HG03097 (cell line): ENCODE results near the gene LEKR1.
"Not testable (repeated sequence)": the region's sequence is repeated elsewhere in the genome, so short reads cannot be mapped to it uniquely, and the experiment has no call there.

Experiments
- ATAC-seq: cut with Tn5 transposase; IDR thresholded peaks from one replicate; pipeline ENCODE4 v1.9.1; 2021; ENCODE audit not compliant: unreplicated experiment, low FRiP score

LEKR1 gene

GRCh38 chr3:156834435-156834834 is 8.3 kb downstream of the LEKR1 start:
- ATAC-seq: no peak

DNA sequence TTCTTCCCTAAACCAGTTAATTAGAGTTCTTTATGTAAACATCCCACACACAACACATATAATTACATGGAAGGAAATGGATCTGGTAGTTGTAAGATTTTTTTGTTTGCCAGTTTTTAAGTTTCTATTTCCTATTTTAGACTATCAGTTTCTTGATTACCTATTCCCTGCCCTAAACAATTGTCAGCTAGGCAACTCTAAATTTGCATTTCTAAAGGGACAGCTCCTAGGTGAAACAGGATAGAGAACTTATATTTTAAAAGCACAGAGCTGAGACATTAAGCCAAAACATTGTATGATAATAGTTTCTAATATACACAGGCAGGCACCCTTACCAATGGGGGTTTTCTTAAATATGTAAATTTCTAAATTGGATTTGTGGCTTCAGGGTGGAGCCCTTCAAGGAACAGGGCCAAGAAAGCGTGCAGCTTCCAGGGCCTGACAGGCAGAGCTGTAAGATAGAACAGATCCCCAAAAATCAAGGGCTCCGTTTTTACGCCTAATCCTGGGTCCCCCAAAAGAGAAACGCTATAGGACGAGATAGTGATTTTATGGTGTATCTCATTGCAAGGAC is 8.9 kb downstream of the LEKR1 start:
- no peak for ATAC-seq

GRCh38 chr3:156836701-156837100 is 10.5 kb downstream of the LEKR1 start:
- ATAC-seq: no peak

DNA sequence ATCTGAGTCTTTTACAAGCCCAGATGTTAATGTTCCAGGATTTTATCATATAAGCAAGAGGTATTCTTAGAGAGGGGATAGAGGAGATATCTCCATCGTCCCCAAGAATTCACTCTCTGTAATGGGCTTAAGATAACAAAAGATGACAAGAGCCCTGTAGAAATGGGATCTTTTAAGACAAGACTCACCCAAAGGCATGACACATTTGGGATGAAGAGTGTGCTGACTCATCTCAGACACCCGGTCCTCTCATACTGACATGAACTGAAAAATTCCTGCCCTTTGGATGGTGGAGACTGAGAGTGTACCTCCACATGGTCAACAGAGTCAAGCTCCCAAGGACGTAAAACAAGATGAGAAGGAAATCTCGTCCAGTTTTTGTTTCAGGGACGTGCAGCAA is 11.0 kb downstream of the LEKR1 start:
- no peak for ATAC-seq

DNA sequence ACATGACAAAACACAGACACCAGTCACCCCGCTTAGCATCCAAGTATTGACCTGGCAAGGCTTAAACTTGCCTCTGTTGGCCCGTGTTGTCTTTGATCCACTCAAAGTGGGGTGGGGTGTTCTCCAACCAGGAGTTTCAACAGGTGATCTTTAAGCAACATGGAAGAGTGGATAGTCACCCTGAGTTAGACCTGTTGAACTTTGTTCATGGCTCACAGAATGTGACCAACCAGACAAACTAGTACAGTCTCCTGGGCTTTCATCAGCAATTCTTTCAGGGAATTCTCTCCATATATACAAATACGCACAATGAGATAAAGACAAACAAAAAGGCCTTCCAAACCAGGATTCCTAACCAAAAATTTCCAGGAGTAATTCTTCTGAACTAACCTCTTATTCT is 11.9 kb downstream of the LEKR1 start:
- no peak for ATAC-seq

DNA sequence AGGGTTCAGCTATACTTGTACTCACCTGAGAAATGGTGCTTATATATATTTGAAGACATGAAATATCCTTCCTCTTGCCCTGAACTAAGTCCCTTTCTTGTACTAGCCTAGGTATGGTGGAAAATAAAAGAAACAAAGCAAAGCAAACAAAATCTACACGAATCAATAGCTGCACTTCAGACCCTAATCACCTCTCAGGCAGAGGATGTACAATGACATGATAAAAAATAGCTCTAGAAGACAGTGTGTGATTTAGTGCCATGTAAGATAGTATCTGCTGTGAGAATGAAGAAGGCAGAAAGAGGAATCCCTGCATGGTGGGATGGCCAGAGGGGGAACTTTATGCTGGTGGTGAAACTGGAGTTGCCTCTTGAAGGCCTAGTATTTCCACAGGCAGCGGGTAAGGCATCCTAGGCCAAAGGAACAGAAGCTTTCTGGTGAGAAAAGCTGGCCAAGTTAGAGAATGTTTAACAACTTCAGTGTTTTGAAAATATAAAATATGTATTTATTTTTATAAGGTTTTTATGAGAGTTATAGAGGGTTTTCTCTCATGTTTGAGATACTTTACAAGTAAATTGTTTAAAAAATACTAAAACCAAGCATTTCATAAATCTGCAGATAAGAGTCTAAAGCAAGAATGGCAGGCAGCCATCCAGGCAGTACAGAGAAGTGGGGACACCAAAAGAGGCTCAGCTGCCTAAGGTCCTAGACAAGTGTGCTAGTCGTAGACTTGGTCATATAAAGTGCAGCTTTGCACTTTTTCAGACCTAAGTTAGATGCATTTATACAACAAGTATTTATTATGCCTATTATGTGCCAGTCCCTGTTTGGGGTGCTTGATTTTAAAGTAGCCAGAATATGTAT is 14.9 kb downstream of the LEKR1 start:
- ATAC-seq: no peak

DNA sequence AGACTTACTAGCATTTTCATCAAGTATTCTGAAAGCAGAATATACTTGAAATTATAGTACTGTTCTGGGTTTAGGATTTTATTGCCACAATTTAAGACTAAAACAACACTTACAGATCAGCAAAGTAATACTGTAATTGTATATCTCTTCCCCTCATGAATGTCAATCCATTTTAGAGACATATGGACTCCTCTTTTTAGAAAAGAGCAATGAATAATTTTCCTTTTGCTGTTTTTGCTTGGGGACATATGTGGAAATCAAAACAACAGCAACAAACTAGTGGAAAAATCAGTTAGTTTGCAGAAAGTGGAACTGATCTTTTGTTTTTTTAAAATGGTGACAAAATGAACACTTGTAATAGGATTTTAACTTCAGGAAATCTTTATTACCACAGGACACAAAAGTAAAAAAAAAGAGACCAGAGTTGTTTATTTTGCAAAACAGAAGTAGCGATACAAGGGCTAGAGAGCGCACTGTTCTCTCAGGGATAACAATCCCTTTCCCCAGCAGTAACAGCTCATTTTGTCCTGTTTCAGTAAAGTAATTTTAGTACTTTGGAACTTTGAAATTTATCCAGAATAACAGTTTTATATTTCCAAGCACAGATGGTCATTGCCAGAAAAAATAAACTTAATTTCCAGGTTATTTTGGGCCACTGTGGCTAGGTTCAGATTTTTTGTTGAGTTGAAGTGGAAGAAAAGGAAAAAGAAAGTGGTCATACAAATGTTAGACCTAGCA is 17.1 kb downstream of the LEKR1 start:
- ATAC-seq: no peak

GRCh38 chr3:156847752-156848448 is 21.7 kb downstream of the LEKR1 start:
- no peak for ATAC-seq

DNA sequence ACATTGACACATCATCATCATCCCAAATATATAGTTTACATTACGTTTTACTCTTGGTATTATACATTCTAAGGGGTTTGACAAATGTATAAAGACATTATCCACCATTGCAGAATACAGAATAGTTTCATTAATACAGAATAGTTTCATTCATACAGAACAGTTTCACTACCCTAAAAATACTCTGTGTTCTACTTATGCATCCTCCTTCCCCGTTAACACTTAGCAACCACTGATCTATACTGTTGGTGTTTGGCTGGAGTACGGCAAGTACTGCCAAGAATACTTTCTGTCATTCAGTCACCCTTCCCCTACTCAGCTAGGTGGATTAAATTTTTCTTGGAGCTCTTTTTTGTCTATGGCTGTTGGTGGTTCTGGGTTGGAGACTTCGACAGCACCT is 33.4 kb downstream of the LEKR1 start:
- ATAC-seq: peak; percentile 79

GRCh38 chr3:156860873-156861272 is 34.7 kb downstream of the LEKR1 start:
- ATAC-seq: no peak

DNA sequence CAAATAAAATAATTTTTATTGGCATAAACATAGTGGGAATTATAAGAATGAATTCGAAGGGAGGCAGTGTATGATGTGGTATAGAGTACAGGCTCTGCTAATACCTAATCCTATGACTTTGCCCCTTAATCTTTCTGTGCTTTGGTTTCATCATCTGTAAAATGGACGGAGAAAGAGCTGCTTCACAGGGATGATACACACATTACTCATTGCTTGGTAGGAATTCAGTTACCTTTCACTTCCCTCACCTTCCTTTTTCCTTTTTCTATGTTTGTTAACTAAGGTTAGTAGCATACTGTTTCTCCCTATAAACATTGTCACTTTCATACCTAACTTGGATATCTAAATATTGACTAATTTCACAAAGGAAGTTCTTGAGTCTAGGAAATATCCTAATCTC is 36.2 kb downstream of the LEKR1 start:
- ATAC-seq: no peak

- no peak for ATAC-seq
Measured at GRCh38 chr3:156865732-156866131, 39.6 kb downstream of the LEKR1 start.

DNA sequence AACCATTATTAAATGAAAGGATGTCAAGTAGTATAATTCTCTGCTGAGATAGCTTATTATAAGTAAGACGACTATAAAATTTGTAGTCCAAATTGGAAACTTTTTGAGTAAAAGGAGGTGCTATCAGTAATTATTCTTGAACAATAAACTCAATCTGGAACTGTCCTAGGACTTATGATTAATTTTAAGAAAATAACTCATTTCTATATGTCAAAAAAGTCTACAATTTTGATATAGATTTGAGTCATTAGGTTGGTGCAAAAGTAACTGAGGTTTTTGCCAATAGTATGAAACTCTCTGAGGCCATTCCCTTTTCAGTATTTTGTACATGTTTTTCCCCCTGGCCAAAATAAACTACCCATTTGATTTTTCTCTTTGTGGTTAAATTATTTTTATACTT is 41.0 kb downstream of the LEKR1 start:
- no peak for ATAC-seq

DNA sequence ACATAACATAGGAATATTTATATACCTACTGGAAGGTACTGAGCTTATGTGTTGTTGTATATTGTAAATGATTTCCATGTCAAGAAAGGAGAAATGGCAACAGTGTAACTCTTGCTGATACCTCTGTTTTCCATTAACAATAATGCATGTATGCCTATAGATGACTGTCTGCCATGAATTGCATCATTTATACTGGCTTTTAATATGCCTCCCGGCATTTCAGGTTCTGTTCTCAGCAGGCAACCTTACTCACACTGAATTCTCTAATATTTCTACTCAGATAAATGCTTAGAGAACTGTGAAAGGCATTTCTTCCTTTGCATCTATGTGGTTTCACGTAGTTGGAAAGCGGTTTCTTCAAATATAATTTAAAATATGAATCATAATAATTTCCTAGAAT is 41.8 kb downstream of the LEKR1 start:
- ATAC-seq: no peak

DNA sequence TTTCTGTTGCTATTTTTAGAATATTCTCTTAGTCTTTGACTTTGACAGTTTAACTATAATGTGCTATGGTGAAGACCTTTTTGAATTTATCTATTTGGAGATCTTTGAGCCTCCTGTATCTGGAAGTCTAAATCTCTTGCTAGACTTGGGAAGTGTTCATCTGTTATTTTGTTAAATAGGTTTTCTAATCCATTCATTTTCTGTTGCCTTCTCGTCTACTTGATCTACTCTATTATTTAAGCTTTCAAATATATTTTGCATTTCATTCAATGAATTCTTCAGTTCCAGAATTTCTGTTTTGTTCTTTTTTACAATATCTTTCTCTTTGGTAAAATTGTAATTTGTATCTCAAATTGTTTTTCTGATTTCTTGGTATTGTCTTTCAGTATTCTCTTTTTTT is 47.8 kb downstream of the LEKR1 start:
- no peak for ATAC-seq

- not testable (repeated sequence) for ATAC-seq
Measured at GRCh38 chr3:156879491-156879890, 53.3 kb downstream of the LEKR1 start.

GRCh38 chr3:156885761-156886160 is 59.6 kb downstream of the LEKR1 start:
- ATAC-seq: no peak

- ATAC-seq: no peak
Measured at GRCh38 chr3:156888176-156888575, 62.0 kb downstream of the LEKR1 start.

DNA sequence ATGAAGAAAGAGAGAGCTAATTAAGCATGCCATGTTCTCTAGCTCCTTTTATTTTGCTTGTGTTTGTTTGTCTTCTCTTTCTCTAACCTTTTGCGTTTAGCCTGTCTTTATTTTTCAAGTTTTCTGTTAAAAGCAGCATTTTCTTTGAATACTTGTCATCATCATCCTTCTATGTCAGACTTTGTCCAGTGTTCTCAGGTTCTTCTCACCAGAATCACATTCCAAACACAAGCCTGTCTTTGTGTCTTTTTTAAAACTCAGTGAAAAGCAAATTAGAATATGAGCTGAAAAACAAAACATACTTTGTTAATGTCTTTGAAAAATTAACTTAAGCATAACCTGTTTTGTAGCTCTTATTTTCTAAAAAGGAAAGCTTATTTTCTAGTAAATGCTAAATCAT is 62.4 kb downstream of the LEKR1 start:
- no peak for ATAC-seq

GRCh38 chr3:156892701-156893100 is 66.5 kb downstream of the LEKR1 start:
- ATAC-seq: no peak

GRCh38 chr3:156895374-156895773 is 69.2 kb downstream of the LEKR1 start:
- not testable (repeated sequence) for ATAC-seq
